Endothelial cell of umbilical vein (primary cell): ENCODE data around the gene MPND. TPM values are rescaled to one million over a fixed set of nuclear protein-coding genes. Genes with fewer than 3 reads are reported as not detected.

Experiments
- BruUV-seq: library from RNA; stranded (reverse); fragments of 400-500 nt; replicated peaks from 2 replicates; lab custom pipeline; 2021; lab: Mats Ljungman, UMichigan
- CTCF ChIA-PET: fragments of 300-600, 350-600 bp; sonication (Branson Sonifier 250); formaldehyde crosslinking; loops from one replicate; lab custom pipeline; 2021; ENCODE audit warnings: antibody characterized with exemption, inconsistent platforms; lab: Charles Lee
- POLR2A ChIA-PET: fragments of 300-600, 350-600 bp; sonication (Branson Sonifier 250); formaldehyde crosslinking; loops from one replicate; lab custom pipeline; 2021; ENCODE audit warnings: antibody characterized with exemption, inconsistent platforms; lab: Charles Lee
- DNase-seq: peaks from one replicate; pipeline ENCODE4 v3.0.0-alpha.2; 2011; ENCODE audit warnings: low read depth, low spot score
- FAIRE-seq: peaks from 2 replicates; lab custom pipeline; 2011; peaks lifted over from hg19 to GRCh38; lab: Jason Lieb, UNC
- H2AFZ ChIP-seq: 2 replicates; pipeline ENCODE4 v1.6.0; 2012; ENCODE audit warnings: low read depth, low read length, control low read depth, inconsistent platforms
- H3K27ac ChIP-seq: 2 replicates; pipeline ENCODE4 v1.5.1; 2011; ENCODE audit warnings: low read depth, mild to moderate bottlenecking, control low read depth, low read length, moderate library complexity; ENCODE audit not compliant: insufficient read depth
- H3K27me3 ChIP-seq, 2 experiments: 2 replicates each; pipeline versions ENCODE4 v1.6.0 to v1.6.1; 2011; ENCODE audit warnings: low read length in 2 of 2, mixed read lengths in 1 of 2; ENCODE audit not compliant: control insufficient read depth in 2 of 2, insufficient read depth in 2 of 2
- H3K36me3 ChIP-seq, 2 experiments: 2 replicates in 1 of 2; 3 replicates in 1 of 2; pipeline ENCODE4 v1.5.1; 2011; ENCODE audit warnings: low read length in 2 of 2, mild to moderate bottlenecking in 1 of 2, moderate library complexity in 1 of 2; ENCODE audit not compliant: control insufficient read depth in 2 of 2, insufficient read depth in 2 of 2; ENCODE audit errors: extremely low read depth in 1 of 2
- H3K4me1 ChIP-seq: 3 replicates; pipeline ENCODE4 v1.5.1; 2011; ENCODE audit warnings: mild to moderate bottlenecking, low read length; ENCODE audit not compliant: control insufficient read depth, insufficient read depth; ENCODE audit errors: extremely low read depth
- H3K4me2 ChIP-seq: 2 replicates; pipeline ENCODE4 v1.6.1; 2011; ENCODE audit warnings: low read length, control low read depth, mixed read lengths; ENCODE audit not compliant: insufficient read depth
- H3K4me3 ChIP-seq, 3 experiments: fragments of 200-600 bp in 1 of 3; sonication (generic), shearing (Covaris generic) in 1 of 3; replicated peaks in 1 of 3; 2 replicates each; pipeline ENCODE4 v1.5.1; 2011 to 2016; ENCODE audit warnings: control low read depth in 3 of 3, low read length in 3 of 3, mild to moderate bottlenecking in 2 of 3, inconsistent platforms in 1 of 3, low read depth in 1 of 3, moderate library complexity in 1 of 3; ENCODE audit not compliant: insufficient read depth in 1 of 3
- H3K79me2 ChIP-seq: 2 replicates; pipeline ENCODE4 v1.6.0; 2012; ENCODE audit warnings: low read length, inconsistent platforms; ENCODE audit not compliant: control insufficient read depth, insufficient read depth
- H3K9ac ChIP-seq: replicated peaks from 2 replicates; pipeline ENCODE3; 2011; ENCODE audit warnings: low read length, control low read depth; ENCODE audit not compliant: insufficient read depth; ENCODE audit errors: extremely low read depth
- H3K9me1 ChIP-seq: replicated peaks from 3 replicates; pipeline ENCODE4 v1.6.0; 2011; ENCODE audit warnings: mild to moderate bottlenecking, low read length; ENCODE audit not compliant: control insufficient read depth, insufficient read depth; ENCODE audit errors: extremely low read depth
- H3K9me3 ChIP-seq: replicated peaks from 2 replicates; pipeline ENCODE4 v1.5.1; 2012; ENCODE audit warnings: low read length, inconsistent platforms; ENCODE audit not compliant: control insufficient read depth, insufficient read depth
- H4K20me1 ChIP-seq: replicated peaks from 2 replicates; pipeline ENCODE3; 2011; ENCODE audit warnings: mild to moderate bottlenecking, low read length; ENCODE audit not compliant: control insufficient read depth, insufficient read depth; ENCODE audit errors: extremely low read depth
- EZH2 ChIP-seq: IDR thresholded peaks from 2 replicates; pipeline ENCODE4 v1.6.1; 2012; ENCODE audit warnings: borderline replicate concordance, low read depth, mild to moderate bottlenecking, moderate library complexity, low read length, inconsistent platforms; ENCODE audit not compliant: severe bottlenecking
- FOS ChIP-seq: IDR thresholded peaks from 2 replicates; pipeline ENCODE4 v1.6.1; 2011; ENCODE audit warnings: mild to moderate bottlenecking, low read length, moderate library complexity, borderline replicate concordance; ENCODE audit not compliant: insufficient read depth
- GATA2 ChIP-seq: IDR thresholded peaks from 2 replicates; pipeline ENCODE4 v1.7.0; 2011; ENCODE audit warnings: low read depth, mild to moderate bottlenecking, moderate library complexity, mixed read lengths, low read length; ENCODE audit not compliant: insufficient read length, insufficient read depth
- JUN ChIP-seq: IDR thresholded peaks from 2 replicates; pipeline ENCODE4 v1.6.1; 2011; ENCODE audit warnings: borderline replicate concordance, low read depth; ENCODE audit not compliant: insufficient read length, insufficient read depth
- MYC ChIP-seq: IDR thresholded peaks from one replicate; pipeline ENCODE4 v1.6.1; 2011; ENCODE audit warnings: mild to moderate bottlenecking, low read depth, low read length
- POLR2A ChIP-seq: IDR thresholded peaks from 2 replicates; pipeline ENCODE4 v1.6.1; 2012; ENCODE audit warnings: low read depth, mild to moderate bottlenecking, control low read depth, low read length
- POLR2AphosphoS5 ChIP-seq: IDR thresholded peaks from 2 replicates; pipeline ENCODE4 v1.6.1; 2012; ENCODE audit warnings: low read depth, mild to moderate bottlenecking, control low read depth, low read length, moderate library complexity; ENCODE audit not compliant: insufficient read depth
- dilution Hi-C: fragments of 300-500 bp; cut with MboI; formaldehyde crosslinking; loops from one replicate; pipeline ENCODE4 v1.15.0; 2019; ENCODE audit warnings: low sequenced_read_pairs; ENCODE audit not compliant: extremely low pct_ligation_motif_present
- intact Hi-C: fragments of 100-400 bp; cut with micrococcal nuclease; formaldehyde crosslinking; loops from one replicate; pipeline ENCODE4 v1.10.0; 2022
- polyA plus RNA-seq, 4 experiments: library from polyadenylated mRNA; depleted of rRNA in 3 of 4; stranded (reverse) in 3 of 4; unstranded in 1 of 4; fragments of >200 nt; gene quantifications; 2 replicates each; pipeline versions ENCODE4 v1.2.1 to v1.2.3, GENCODE V29; 2011 to 2012; ENCODE audit warnings: missing spikeins in 1 of 4
- total RNA-seq: library from RNA; stranded (reverse); gene quantifications from 2 replicates; pipeline ENCODE4 v1.2.3, GENCODE V29; 2021
- TF ChIP-seq, protein P1 (sequence below), 2 donors: IDR thresholded peaks; 1 replicate in 1 of 2; 2 replicates in 1 of 2; pipeline ENCODE4 v1.5.1; 2011; ENCODE audit warnings: low read length in 2 of 2, mild to moderate bottlenecking in 2 of 2, moderate library complexity in 2 of 2, control low read depth in 1 of 2, inconsistent platforms in 1 of 2, low read depth in 1 of 2; ENCODE audit not compliant: insufficient read depth in 1 of 2; ENCODE audit errors: extremely low read depth in 1 of 2
- TF ChIP-seq, protein P2 (sequence below): IDR thresholded peaks from 2 replicates; pipeline ENCODE4 v1.6.1; 2011; ENCODE audit not compliant: insufficient read depth, insufficient read length

Gene MPND
- total and polyA plus RNA-seq, 2 donors (not counting 3 experiments of a cell fraction or from before 2014, with no cell fraction given), result 14.8 to 21.1 TPM

DNA sequence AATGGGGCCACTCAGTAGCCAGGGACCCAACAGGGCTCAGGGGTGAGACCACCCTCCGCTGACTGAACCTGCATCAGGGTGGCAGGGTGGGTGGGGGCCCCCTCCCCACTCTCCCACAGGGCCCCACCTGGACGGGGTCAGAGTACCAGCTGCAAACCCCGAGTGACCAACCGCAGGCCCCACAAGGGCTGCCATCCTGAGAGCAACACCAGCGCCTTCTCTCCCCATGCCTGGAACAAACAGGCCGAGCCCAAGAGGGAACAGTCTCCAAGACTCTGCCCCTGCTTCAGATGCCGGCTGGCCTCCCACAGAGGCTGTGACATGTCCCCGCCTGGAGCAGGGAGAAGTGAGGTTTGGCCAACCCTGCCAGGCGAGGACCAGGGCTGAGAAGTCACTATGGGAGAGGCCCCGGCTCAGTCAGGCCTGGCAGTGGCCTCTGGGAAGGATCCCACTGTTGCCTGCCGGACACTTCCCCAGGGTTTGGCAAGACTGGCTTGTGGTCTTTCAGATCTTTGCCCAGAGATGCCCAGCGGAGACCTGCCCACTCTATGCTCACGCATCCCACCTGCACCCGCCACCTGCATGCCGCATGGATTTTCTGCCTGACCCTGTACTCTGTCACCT is 27.2 kb downstream of the MPND start:
- BruUV-seq, result no TSS peak
- Histone ChIP-seq H3K27ac (no peak overlapping the region), H3K79me2 (peaks cover 79% of the 10 kb centered on the region), H3K27me3 (no peaks in the 10 kb centered on the region), H3K9me3 (no peaks in the 10 kb centered on the region), H3K4me1 (peaks cover 39% of the 10 kb centered on the region), H4K20me1 (no peaks in the 10 kb centered on the region), H3K4me2 (no peak overlapping the region), H3K9me1 (no peaks in the 10 kb centered on the region), H2AFZ (no peak overlapping the region), H3K4me3 (no peak overlapping the region), H3K9ac (no peak overlapping the region), H3K36me3 (peaks cover 0 to 24% of the 10 kb centered on the region in 2 experiments)
- ChIA-PET POLR2A (interaction anchor here (0.5 kb wide), 1 partner anchor 42 kb away, joined by 3 read pairs; no protein-coding TSS in a partner anchor), CTCF (interaction anchor here (0.6 to 2.4 kb wide), 24 partner anchors 9 to 265 kb away, joined by 3 to 43 read pairs (median 6); partner anchors contain the start of genes CHAF1A, HDGFL2, MPND and SH3GL1)
- no peak for DNase-seq
- dilution Hi-C loops, result no loop called here
- TF ChIP-seq, protein P1, sequence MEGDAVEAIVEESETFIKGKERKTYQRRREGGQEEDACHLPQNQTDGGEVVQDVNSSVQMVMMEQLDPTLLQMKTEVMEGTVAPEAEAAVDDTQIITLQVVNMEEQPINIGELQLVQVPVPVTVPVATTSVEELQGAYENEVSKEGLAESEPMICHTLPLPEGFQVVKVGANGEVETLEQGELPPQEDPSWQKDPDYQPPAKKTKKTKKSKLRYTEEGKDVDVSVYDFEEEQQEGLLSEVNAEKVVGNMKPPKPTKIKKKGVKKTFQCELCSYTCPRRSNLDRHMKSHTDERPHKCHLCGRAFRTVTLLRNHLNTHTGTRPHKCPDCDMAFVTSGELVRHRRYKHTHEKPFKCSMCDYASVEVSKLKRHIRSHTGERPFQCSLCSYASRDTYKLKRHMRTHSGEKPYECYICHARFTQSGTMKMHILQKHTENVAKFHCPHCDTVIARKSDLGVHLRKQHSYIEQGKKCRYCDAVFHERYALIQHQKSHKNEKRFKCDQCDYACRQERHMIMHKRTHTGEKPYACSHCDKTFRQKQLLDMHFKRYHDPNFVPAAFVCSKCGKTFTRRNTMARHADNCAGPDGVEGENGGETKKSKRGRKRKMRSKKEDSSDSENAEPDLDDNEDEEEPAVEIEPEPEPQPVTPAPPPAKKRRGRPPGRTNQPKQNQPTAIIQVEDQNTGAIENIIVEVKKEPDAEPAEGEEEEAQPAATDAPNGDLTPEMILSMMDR (IDR thresholded peaks at IDR 0.05; ENCODE audit: extremely low read depth in 1 of 2, insufficient read depth in 1 of 2, low read depth in 1 of 2, low read length in 2 of 2), result no peak
- TF ChIP-seq FOS (no peak), POLR2AphosphoS5 (no peak), POLR2A (no peak), EZH2 (no peak), GATA2 (no peak), MYC (no peak), JUN (no peak)
- TF ChIP-seq, protein P2, sequence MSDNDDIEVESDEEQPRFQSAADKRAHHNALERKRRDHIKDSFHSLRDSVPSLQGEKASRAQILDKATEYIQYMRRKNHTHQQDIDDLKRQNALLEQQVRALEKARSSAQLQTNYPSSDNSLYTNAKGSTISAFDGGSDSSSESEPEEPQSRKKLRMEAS, result no peak
- intact Hi-C loops, result loop anchor here (1.0 kb wide), 1 partner anchor 30 kb away; the partner anchor contains the start of gene SH3GL1
- no peak for FAIRE-seq
